Measurements from ENCODE around the gene L3MBTL3.

- TF ChIP-seq CTCF (IDR thresholded peaks at IDR 0.05): no peak
- no peak for TF ChIP-seq POLR2A (IDR thresholded peaks at IDR 0.05)
- no peak for TF ChIP-seq EP300 (IDR thresholded peaks at IDR 0.05)
- TF ChIP-seq POLR2AphosphoS5 (IDR thresholded peaks at IDR 0.05): no peak
Measured at GRCh38 chr6:130150906-130151305, 132.5 kb downstream of the L3MBTL3 start.
